Stimulated activated CD4-positive, alpha-beta T cell treated with anti-CD3 and anti-CD28 coated beads, Interleukin-1b, Interleukin-23, amount 100 ng/mL, for 24 hours (primary cell): ENCODE measurements around the gene TCEA2.

Source experiments
- DNase-seq, 4 experiments: peaks; one replicate each; pipeline ENCODE4 v3.0.0-alpha.2; 2020; ENCODE audit warnings: low read depth in 4 of 4, low spot score in 1 of 4

TCEA2 gene

DNA sequence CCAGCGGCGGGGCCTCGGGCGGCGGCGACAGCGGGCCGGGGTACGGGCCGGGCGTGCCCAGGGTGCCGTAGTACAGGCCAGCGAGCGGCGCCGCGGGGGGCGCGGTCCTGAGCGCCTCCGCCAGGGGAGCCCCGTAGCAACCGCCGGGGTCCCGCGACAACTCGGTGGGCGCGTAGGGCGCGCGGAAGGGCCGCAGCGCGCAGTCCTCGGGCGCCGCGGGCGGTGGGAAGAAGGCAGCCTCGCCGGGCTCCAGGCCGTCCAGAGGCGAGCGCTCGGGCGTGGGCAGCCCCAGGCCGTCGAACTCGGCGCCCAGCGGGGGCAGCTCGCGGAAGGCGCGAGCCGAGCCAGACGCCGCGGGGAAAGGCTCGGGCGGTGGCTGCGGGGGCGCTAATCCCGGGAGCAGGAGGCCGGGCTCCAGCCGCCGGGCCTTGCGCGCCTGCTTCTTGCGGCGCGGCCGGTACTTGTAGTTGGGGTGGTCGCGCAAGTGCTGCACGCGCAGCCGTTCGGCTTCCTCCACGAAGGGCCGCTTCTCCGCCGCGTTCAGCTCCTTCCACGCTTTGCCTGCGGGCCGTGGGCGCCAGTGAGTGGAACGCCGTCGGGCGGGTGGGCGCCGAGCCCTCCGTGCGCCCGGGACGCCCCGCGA is 14.5 kb upstream of the TCEA2 start:
- DNase-seq, result no peak

DNA sequence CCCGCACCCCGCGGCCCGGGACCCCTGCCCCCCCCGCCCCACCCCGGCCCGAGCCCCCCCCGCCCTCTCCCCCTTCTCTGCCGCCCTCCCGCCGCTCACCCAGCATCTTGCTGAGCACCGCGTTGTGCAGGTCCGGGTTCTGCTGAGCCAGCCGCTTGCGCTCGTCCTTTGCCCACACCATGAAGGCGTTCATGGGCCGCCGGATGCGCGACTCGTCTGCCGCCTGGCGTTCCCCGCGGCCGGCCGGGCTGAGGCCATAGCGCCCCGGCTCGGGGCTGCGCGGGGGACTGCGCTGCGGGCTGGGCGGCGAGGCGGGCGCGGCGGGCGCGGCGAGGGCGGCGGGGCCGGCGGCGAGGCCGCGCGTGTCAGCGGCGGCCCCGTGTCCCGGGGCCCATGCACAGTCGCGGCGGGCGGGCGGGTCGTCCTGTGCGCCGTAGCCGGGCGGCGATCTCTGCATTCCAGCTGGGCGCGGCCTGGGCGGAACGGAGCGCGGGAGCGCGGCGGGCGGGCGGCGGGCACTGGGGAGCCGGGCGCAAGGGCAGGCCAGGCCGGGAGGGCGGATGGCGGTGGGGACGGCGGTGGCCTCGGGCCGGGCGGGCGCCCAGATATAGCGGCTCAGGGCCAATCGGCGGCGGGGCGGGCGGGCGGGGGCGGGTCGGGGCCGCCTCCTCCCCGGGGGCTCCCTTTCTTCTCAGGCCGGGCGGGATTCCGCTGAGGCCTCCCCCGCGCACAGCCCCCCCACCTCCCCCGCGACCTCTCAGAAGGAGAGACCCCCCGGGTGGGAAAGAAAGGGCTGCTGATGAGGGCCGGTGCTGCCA is 13.7 kb upstream of the TCEA2 start, which contains the start of gene SOX18:
Gene SOX18 (minus strand): TSS at position 580 of the 818 bp plus-strand sequence. CDS start 123 bp downstream, at position 457.
- no peak for DNase-seq

DNA sequence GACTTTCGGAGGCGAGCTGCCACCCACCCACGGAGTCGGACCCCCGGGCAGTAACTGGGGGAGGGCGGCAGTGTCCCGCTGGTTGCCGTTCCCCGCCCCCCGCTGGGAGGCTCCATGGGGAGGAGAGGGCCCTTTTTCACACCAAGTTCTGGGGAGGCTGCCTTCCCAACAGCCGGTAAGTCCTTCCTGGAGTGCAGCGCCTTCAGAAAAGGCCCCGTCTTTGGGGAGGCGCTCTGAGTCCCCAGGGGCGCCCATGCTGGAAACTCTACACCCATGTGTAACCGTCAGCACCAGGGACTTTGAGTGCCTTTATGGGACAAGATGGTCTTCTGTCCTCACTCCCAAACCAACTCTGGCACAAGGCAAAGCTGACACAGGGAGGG is 13.1 kb upstream of the TCEA2 start:
- DNase-seq, result no peak

DNA sequence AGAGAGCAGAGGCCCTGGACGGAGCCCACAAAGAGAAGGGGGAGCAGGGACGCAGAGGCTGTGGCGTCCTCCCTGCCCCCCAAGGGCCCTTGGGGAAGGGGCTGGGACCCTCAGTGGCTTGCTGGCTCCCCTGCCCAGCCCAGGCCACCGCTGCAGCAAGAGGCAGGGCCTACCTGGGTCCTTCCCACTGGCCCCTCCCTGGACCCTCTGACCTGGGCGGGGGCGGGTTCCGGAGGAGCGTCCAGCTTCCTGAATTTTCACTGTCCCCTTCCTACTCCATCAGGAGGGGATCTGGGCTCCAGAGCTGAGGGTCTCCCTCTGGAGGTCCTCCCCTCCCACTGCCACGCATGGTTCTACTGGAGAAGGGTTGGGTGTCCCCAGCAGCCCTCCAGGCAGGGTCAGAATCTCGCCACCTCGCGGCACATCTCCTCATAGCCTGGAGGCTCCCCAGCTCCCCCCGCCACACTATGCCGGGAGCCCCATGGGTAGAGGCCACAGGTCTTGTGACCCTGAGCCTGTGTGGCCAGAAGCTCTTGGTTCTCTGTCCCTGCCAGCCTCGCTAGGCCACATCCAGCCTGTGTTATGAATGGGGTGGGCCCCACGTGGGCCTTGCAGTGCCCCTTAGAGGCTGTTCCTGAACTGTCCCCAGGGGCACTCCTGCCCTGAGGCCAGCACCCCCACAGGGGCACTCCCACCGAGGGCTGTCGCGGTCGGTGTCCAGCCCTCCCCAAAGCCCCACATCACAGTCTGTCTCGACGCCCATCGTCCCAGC is 12.6 kb upstream of the TCEA2 start:
- DNase-seq, result no peak

DNA sequence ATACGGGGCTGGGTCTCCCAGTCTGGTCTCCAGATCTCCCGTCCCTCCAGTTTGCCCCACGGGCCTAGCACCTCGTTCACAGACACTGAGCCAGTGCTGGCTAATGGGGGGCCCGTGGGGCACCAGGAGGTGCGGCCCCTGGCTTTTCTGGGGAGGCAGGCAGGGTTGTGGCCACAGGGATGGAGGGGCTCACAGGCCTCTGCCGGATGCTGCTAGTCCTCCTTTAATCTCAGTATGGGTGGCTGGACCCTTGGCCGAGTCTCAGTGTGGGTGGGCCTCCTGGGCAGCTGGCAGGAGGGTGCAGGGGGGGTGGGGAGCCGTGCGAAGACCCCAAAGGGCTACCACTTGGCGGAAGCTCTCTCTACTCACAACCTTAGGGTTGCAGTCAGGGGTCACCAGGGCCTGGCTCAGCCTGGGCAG is 12.0 kb upstream of the TCEA2 start:
- no peak for DNase-seq

DNA sequence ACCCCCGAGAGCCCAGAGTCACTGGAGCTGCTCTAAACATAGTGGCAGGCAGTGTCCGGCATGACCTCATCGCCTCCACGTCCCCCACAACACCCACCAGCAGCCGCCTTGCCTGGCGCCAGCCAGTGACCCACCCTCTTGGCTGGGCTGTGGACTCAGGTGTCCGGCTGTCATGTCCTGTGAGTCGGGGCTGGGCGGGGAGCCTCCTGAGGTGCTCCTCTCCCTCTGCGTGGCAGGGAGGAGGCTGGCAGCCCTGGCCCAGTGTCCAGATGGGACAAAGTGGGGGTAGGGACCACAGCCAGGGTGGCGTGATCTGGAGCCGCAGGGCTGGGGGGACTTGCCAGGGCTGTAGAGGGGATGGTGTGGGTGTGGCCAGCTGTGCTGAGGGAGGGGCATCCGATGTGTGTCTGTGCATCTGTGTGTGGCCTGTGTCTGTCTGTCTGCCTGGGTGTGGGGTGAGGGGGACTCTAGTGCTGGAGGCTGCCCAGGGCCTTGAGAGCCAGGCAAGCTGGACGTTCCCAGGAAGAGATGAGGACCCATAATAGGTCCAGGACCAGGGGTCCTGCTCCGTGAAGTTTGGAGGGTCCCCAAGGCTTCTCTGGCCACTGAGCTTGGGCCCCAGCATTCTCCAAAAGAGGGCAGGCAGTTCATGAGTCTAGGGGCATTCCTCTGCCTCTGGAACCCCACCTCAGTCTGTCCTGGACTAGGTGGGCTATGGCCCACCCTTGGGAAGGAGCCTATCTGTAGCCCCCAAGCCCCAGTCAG is 11.3 kb upstream of the TCEA2 start:
- no peak for DNase-seq

DNA sequence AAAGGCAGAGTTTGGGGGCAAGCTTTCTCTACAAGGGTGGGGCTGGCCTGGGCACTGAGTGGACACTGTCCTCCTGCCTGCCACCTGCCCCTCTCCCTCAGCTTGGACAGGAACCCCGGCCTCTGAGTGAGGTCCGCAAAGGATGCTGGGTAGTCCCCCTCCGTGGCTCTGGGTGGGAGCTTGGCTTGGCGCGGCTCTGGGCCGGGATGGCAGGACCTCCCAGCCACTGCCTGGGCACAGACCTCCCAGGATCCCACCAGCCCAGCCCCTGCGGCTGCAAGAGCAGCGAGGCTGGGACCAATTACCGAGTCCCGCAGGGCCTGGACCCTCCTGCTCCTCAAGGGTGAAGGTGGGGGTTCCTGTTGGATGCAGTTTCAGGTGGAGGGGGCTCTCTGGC is 10.7 kb upstream of the TCEA2 start:
- DNase-seq, result no peak

DNA sequence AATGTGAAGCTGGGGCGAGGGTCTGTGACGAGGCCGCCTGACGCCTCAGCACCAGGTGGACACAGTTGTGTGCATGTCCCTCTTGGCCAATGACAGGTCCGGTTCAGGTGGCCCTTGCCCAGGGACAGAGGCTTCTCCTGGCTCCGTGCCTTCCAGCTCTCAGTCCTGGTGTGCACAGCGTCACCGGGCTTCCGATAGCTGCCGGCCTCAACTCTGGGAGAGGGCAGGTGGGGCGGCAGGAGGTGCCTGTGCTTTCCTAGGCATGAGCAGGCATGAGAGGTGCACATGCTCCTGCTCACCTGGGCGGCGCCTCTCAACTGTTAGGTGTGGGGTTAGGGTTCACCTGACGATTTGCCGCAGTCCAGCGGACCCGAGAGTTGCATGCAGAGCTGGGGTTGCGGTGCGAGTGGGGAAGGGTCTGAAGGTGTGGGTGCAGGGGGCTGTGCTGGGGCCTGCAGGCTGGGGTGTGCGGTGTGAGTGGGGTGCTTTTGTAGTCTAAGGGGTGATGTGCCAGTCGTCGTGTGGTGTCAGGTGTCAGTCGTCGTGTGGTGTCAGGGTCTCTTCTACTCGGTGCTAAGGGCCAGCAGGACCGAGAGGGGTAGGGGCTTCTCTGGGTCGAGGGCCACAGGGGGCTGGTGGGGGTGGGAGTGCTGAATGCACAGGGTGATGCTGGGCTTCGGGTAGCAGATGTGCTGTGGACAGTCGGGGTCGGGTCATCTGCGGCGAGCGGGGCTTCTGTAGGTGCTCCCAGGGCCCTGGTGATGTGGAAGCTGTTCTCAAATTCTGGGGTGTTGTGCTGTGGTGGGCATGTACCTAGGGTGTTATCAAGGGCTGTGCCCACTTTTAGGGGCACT is 9.8 kb upstream of the TCEA2 start:
- no peak for DNase-seq

DNA sequence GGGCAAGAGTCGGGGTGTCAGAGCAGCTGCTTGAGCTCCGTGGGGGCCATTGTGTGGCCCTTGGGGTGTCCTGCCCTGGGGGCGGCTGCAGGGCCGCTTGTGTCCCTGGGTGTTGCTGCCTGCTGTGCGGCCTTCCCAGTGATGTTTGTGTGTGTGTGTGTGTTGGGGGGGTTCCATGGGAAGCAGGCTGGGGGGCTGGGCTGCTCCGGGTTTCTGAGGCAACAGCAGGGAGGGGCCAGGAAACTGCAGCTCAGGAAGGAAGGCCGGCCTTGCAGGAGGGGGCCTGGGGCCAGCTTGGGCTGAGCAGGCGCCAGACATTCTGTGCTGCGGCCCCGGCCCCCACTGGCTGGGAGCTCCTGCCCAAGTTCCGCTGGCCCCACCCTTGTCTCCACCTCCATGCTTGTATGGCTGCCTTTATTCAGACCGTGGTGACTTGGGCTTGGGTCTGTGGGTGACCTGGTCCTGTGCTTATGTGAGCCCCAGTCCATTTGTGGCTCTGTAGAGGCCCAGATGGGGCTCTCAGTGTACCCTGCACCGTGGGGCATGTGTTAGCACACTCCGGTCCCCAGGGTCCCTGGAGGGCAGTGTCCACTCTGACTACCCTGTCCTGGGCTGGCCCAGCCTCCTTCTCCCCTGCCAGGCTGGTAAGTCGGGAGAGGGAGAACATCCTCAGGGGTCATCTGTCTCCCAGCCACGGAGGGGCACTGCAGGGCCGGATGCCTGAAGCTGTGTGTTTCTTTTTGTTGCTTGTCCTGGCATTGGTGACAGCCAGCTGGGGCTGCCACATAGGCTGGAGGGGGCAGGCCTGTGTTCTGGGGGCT is 8.9 kb upstream of the TCEA2 start:
- no peak for DNase-seq

DNA sequence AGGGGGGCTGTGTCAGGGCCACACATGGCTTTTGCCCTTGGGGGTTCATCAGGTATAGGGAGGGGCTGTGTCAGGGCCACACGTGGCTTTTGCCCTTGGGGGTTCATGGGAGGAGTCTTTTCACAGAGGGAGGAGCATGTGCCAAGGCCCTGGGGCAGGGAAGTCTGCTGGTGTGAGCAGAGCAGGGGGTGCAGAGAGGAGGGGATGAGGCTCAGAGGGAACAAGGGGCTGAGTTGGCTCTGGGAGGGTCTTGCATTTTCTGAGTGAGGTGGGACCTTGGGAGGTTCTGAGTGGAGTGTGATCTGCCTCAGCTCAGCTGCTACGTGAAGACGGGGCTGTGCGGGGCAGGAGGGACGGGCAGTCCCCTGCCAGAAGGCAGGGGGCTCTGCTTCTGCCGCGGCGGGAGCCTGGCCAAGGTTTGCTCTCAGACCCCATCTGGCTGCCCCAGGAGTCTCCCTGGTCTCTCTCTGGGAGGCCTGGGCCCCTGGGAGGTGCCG is 7.6 kb upstream of the TCEA2 start:
- no peak for DNase-seq

DNA sequence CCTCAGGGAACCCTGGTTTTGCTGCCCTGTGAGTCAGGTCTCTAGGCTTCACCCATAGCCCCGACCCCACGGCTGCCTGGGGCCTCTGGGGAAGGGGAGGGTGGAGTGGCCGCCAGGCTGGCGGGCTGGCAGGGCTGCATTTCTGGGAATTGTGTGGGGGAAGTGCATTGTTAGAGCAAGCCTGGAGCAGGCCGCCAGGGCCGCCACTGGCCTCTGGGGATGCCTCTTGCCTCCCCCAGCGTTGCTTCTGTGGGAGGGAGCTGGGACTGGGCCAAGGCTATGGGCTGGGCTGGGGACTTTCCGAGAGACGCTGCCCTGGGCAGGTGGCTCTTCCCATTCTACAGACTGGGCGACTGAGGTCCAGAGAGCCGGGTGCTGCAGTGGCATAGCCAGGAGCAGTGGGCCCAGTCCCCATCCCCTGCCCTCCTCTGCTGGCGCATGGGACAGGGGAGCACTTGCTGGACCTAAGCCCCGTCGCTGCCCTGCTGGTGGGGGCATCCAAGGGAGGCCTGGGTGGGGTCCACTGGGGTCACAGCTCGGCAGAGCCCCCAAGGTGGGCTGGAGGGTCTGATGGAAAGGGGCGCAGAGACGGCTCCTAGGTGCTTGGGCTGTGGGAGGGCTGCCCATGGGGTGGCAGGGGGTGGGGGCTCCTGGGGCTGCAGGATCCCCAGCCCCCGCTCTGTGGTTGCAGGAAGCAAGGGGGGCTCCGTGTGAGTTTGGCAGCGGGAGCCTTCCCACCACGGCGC is 6.9 kb upstream of the TCEA2 start:
- no peak for DNase-seq

DNA sequence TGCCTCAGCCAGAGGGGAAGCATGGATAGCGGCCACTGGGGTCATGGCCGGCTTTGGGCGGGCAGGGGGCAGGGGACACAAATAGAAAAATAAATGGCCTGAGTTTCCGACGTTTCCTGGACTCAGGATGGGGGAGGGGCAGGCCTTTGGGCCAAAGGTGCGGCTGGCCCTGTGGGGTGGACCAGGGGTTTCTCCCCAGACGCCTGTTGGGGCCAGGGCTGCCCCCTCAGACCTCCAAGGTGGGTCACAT is 6.4 kb upstream of the TCEA2 start:
- DNase-seq, result no peak

DNA sequence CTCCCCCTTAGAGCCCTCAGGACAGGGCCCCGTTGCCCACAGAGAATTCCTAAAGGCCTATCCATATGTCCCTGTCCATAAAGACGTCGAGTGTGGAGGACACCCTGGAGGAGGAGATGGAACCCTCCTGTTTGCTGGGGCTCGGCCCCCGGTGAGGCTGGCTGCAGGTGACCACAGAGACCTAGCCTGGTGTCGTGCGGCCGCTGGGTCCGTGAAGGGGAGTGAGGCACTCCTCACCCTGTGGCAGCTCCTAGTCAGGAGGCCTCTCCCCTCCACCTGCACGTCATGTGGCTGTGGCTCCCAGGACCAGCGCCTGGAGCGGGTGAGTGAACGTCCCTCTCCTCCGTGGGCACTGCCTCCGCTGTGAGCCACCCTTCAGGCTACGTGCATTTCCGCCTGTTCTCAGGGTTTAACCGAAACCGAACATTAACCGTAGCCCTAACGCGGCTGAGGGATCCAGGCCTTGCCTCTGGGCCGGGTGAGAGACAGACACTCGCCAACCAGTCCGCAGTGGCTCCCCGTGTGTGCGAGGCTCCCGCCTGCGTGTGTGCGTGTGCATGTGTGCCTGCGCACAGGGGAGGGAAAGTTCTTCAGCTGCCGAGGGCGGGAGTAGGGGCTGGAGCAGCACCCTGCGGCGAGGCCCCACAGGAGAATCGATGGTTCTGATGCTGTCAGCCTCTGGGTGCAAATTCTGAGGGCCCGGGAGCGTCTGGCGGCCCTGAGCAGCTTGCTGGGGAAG is 5.9 kb upstream of the TCEA2 start:
- DNase-seq, result no peak

DNA sequence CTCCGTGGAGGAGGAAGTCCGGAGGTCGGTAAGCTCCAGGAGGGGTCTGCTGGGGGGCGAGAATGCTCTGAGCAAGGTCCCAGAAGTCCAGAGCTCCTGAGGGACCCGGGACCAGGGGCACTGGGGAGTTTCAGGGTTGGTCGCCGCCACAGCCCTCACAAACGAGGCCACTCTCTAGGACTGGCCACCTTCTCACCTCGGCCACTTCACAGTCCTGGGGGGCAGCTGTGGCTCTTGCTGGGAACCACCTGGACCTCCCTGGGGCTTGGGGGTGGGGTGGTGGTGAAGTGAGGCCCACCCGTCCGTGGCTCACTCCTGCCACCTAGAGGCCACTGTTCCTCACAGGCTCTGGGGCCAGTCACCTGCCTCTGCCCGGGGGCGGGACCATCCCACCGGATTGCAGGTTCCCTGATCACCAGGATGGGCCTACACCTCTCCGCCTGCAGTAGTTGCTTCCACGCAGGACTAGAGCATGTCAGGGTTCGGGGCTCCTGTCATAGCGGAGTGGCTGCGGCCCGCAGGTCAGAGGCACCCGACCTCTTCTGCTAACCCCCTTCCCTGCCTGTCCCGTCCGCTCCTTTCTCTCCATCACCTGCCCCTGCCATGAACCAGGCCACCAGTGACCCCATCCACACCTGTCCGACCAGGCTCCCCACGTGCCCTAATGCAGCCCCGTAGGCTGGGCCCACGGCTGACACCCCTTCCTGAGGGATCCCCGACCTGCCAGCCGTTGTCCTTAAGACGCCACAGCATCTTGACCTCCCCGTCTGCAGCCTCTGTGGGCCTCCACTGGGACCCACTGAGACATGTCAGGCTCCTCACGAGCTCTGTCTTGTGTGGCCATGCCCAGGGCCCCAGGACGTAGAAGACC is 5.1 kb upstream of the TCEA2 start:
- peak; percentile 70 to 82 (median 78) for DNase-seq

DNA sequence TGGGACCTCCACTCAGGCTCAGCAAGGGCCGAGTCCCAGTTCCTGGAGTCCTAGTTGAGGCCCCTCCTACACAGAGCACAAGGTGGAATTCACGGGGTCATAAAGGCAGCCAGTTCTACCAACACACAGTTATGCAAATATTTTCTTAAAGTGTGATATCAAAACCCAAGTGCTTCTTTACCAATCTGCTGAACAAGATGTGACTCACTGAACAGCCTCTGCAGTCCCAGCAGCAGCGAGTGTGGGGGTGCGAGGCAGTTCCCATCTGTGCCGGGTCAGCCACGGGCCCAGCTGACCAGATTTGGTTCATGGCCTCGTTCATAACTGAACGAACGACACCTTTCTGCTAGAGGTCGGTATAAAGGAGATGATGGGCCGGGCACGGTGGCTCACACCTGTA is 4.5 kb upstream of the TCEA2 start:
- DNase-seq, result no peak

DNA sequence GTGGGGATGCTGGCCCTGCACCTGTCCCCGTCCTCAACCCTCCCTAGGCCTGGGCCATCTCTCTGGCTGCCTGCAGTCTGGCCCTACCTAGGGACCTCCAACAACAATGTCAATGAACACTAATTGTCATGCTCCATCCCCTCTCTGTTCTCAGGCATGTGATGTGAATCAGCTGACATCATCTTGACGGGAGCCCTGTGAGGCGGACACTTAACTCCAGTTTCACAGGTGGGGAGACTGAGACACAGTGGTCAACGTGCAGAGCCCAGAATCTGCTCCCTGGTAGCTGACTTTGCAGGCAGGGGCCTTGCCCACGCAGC is 762 bp upstream of the TCEA2 start:
- DNase-seq, result no peak

DNA sequence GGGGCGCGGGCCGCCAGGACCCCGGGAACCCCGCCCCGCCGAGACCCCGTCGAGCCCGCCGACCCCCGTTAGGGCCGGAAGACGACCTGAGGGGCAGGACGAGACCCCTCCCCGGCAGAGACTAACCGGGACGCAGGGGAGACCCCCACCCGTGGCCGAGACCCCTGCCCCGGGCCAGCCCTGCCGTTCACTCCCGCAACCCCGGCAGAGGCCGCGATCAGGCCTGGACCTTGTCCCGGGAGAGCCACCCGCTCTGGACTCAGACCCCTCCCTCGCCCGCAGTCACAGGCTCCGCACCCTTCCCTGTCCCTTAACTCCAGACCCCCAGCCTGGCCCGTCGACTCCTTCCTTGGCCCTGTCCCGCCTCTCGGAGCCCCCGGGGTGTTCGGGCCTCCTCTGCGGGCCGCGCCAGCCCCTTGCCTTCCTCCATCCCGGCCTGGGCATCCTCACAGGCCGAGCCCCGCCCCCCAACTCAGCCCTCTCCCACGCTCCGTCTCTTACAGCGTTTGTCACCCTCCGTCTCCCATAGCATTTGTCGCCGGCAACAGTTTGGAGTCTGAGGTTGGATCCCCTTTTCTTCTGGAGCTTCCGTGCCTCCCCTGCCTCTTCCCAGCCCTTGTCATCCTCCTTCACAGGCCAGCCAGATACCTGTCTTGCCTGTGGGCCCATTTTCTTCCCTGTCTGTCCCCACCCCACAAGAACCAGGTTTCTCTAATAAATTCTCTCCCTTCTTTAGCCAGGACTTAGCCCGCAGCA is 569 bp downstream of the TCEA2 start:
- no peak for DNase-seq
